Colonic mucosa (tissue), 4 donors: ENCODE results near the gene PPIL6. TPM values are rescaled to one million over a fixed set of nuclear protein-coding genes. Genes with fewer than 3 reads are reported as not detected.

ENCODE experiments used
- DNase-seq: peaks from one replicate; pipeline ENCODE4 v3.0.0-alpha.2; 2020
- H3K27ac ChIP-seq: fragments of 200-600 bp; one replicate; pipeline ENCODE4 v1.8.0; 2021
- H3K27me3 ChIP-seq: fragments of 200-600 bp; one replicate; pipeline ENCODE4 v1.8.0; 2021
- H3K36me3 ChIP-seq: fragments of 200-600 bp; one replicate; pipeline ENCODE4 v1.8.0; 2021
- H3K4me1 ChIP-seq: fragments of 200-600 bp; one replicate; pipeline ENCODE4 v1.8.0; 2021; ENCODE audit warnings: mild to moderate bottlenecking
- H3K4me3 ChIP-seq: fragments of 200-600 bp; one replicate; pipeline ENCODE4 v1.8.0; 2021
- H3K9ac ChIP-seq, 2 donors: one replicate each; pipeline ENCODE4 v1.7.0; 2013; ENCODE audit warnings: control low read depth in 2 of 2, low read depth in 2 of 2, low read length in 2 of 2
- H3K9me3 ChIP-seq: fragments of 200-600 bp; one replicate; pipeline ENCODE4 v1.8.0; 2021
- CTCF ChIP-seq: fragments of 200-600 bp; IDR thresholded peaks from one replicate; pipeline ENCODE4 v1.8.0; 2022; ENCODE audit warnings: antibody characterized with exemption, mild to moderate bottlenecking
- intact Hi-C: fragments of 100-400 bp; cut with DNase I; formaldehyde crosslinking; loops from one replicate; pipeline ENCODE4 v1.14.1; 2022
- total RNA-seq, 2 donors: library from RNA; stranded (reverse); fragmentation: NEBNext Ultra II Directional in 1 of 2; extraction: Animal tissue kit (Norgen Biotek cat#: 25700) in 1 of 2; gene quantifications; one replicate each; pipeline ENCODE4 v1.2.1, GENCODE V29; 2021
- donor health status: healthy.
- donor health status: DM: no; HTN: no; CAD: no.
- donor health status: DM: no; HTN: no; CAD: no.

Gene PPIL6
- total RNA-seq, 2 donors from 2014 or later: 0.91 to 1.5 TPM

GRCh38 chr6:109450801-109451200, 10.4 kb upstream of the PPIL6 start:
- intact Hi-C loops: no loop called here
- no peaks in the 10 kb centered on the region for H3K27me3 ChIP-seq
- H3K9me3 ChIP-seq: no peaks in the 10 kb centered on the region
- no peak overlapping the region for H3K4me3 ChIP-seq
- H3K4me1 ChIP-seq: peaks cover 8% of the 10 kb centered on the region
- TF ChIP-seq CTCF: no peak
- no peaks in the 10 kb centered on the region for H3K36me3 ChIP-seq
- H3K9ac ChIP-seq: no peak overlapping the region
- no peak for DNase-seq
- H3K27ac ChIP-seq: no peak overlapping the region

GRCh38 chr6:109449795-109450673, 9.6 kb upstream of the PPIL6 start:
- no peak overlapping the region for H3K9ac ChIP-seq
- intact Hi-C loops: loop anchor here (5.0 kb wide), 1 partner anchor 237 kb away; no protein-coding TSS in a partner anchor
- no peaks in the 10 kb centered on the region for H3K27me3 ChIP-seq
- TF ChIP-seq CTCF: no peak
- no peak overlapping the region for H3K27ac ChIP-seq
- no peak overlapping the region for H3K4me3 ChIP-seq
- H3K36me3 ChIP-seq: no peaks in the 10 kb centered on the region
- peaks cover 8% of the 10 kb centered on the region for H3K4me1 ChIP-seq
- no peak for DNase-seq
- no peaks in the 10 kb centered on the region for H3K9me3 ChIP-seq

GRCh38 chr6:109449064-109449794, 8.8 kb upstream of the PPIL6 start:
- H3K27ac ChIP-seq: no peak overlapping the region
- no peaks in the 10 kb centered on the region for H3K9me3 ChIP-seq
- H3K36me3 ChIP-seq: peaks cover 1% of the 10 kb centered on the region
- no peak overlapping the region for H3K4me3 ChIP-seq
- TF ChIP-seq CTCF: no peak
- H3K27me3 ChIP-seq: no peaks in the 10 kb centered on the region
- intact Hi-C loops: loop anchor here (5.0 kb wide), 1 partner anchor 238 kb away; no protein-coding TSS in a partner anchor
- no peak for DNase-seq
- H3K9ac ChIP-seq: no peak overlapping the region
- peaks cover 5% of the 10 kb centered on the region for H3K4me1 ChIP-seq

GRCh38 chr6:109448615-109449014, 8.2 kb upstream of the PPIL6 start:
- H3K4me3 ChIP-seq: no peak overlapping the region
- H3K27ac ChIP-seq: no peak overlapping the region
- no peak for DNase-seq
- TF ChIP-seq CTCF: no peak
- intact Hi-C loops: loop anchor here (5.0 kb wide), 1 partner anchor 239 kb away; no protein-coding TSS in a partner anchor
- H3K4me1 ChIP-seq: no peaks in the 10 kb centered on the region
- H3K27me3 ChIP-seq: no peaks in the 10 kb centered on the region
- no peaks in the 10 kb centered on the region for H3K9me3 ChIP-seq
- H3K36me3 ChIP-seq: peaks cover 4% of the 10 kb centered on the region
- H3K9ac ChIP-seq: no peak overlapping the region

- Histone ChIP-seq H3K9me3 (no peaks in the 10 kb centered on the region), H3K9ac (no peak overlapping the region), H3K4me3 (no peak overlapping the region), H3K27me3 (no peaks in the 10 kb centered on the region), H3K36me3 (peaks cover 4% of the 10 kb centered on the region), H3K4me1 (no peaks in the 10 kb centered on the region), H3K27ac (no peak overlapping the region)
- intact Hi-C loops: loop anchor here (5.0 kb wide), 1 partner anchor 239 kb away; no protein-coding TSS in a partner anchor
- TF ChIP-seq CTCF: no peak
- DNase-seq: no peak
These were observed 7.6 kb upstream of the PPIL6 start for GRCh38 chr6:109447878-109448555.
